B cell (primary cell): ENCODE data around the gene LYST.

Experiments
- EZH2 ChIP-seq: IDR thresholded peaks from 2 replicates; pipeline ENCODE4 v1.6.1; 2012; ENCODE audit warnings: borderline replicate concordance, low read depth, mild to moderate bottlenecking, moderate library complexity, low read length; ENCODE audit not compliant: insufficient read depth, poor library complexity, severe bottlenecking
- TF ChIP-seq, protein P1 (sequence below): fragments of 200-600 bp; IDR thresholded peaks from one replicate; pipeline ENCODE4 v1.8.0; 2022; ENCODE audit warnings: antibody characterized with exemption, mild to moderate bottlenecking

- TF ChIP-seq, protein P1, sequence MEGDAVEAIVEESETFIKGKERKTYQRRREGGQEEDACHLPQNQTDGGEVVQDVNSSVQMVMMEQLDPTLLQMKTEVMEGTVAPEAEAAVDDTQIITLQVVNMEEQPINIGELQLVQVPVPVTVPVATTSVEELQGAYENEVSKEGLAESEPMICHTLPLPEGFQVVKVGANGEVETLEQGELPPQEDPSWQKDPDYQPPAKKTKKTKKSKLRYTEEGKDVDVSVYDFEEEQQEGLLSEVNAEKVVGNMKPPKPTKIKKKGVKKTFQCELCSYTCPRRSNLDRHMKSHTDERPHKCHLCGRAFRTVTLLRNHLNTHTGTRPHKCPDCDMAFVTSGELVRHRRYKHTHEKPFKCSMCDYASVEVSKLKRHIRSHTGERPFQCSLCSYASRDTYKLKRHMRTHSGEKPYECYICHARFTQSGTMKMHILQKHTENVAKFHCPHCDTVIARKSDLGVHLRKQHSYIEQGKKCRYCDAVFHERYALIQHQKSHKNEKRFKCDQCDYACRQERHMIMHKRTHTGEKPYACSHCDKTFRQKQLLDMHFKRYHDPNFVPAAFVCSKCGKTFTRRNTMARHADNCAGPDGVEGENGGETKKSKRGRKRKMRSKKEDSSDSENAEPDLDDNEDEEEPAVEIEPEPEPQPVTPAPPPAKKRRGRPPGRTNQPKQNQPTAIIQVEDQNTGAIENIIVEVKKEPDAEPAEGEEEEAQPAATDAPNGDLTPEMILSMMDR, result no peak
- TF ChIP-seq EZH2, result no peak
Measured at GRCh38 chr1:235822685-235823084, 44.0 kb downstream of the LYST start.
